Endothelial cell of umbilical vein (primary cell): Measurements from ENCODE around the gene ATP13A4. TPM values are rescaled to one million over a fixed set of nuclear protein-coding genes. Genes with fewer than 3 reads are reported as not detected.

Experiments
- BruUV-seq: library from RNA; stranded (reverse); fragments of 400-500 nt; replicated peaks from 2 replicates; lab custom pipeline; 2021; lab: Mats Ljungman, UMichigan
- CTCF ChIA-PET: fragments of 300-600, 350-600 bp; sonication (Branson Sonifier 250); formaldehyde crosslinking; loops from one replicate; lab custom pipeline; 2021; ENCODE audit warnings: antibody characterized with exemption, inconsistent platforms; lab: Charles Lee
- POLR2A ChIA-PET: fragments of 300-600, 350-600 bp; sonication (Branson Sonifier 250); formaldehyde crosslinking; loops from one replicate; lab custom pipeline; 2021; ENCODE audit warnings: antibody characterized with exemption, inconsistent platforms; lab: Charles Lee
- DNase-seq: peaks from one replicate; pipeline ENCODE4 v3.0.0-alpha.2; 2011; ENCODE audit warnings: low read depth, low spot score
- FAIRE-seq: peaks from 2 replicates; lab custom pipeline; 2011; peaks lifted over from hg19 to GRCh38; lab: Jason Lieb, UNC
- H2AFZ ChIP-seq: 2 replicates; pipeline ENCODE4 v1.6.0; 2012; ENCODE audit warnings: low read depth, low read length, control low read depth, inconsistent platforms
- H3K27ac ChIP-seq: 2 replicates; pipeline ENCODE4 v1.5.1; 2011; ENCODE audit warnings: low read depth, mild to moderate bottlenecking, control low read depth, low read length, moderate library complexity; ENCODE audit not compliant: insufficient read depth
- H3K27me3 ChIP-seq, 2 experiments: 2 replicates each; pipeline versions ENCODE4 v1.6.0 to v1.6.1; 2011; ENCODE audit warnings: low read length in 2 of 2, mixed read lengths in 1 of 2; ENCODE audit not compliant: control insufficient read depth in 2 of 2, insufficient read depth in 2 of 2
- H3K36me3 ChIP-seq, 2 experiments: 2 replicates in 1 of 2; 3 replicates in 1 of 2; pipeline ENCODE4 v1.5.1; 2011; ENCODE audit warnings: low read length in 2 of 2, mild to moderate bottlenecking in 1 of 2, moderate library complexity in 1 of 2; ENCODE audit not compliant: control insufficient read depth in 2 of 2, insufficient read depth in 2 of 2; ENCODE audit errors: extremely low read depth in 1 of 2
- H3K4me1 ChIP-seq: 3 replicates; pipeline ENCODE4 v1.5.1; 2011; ENCODE audit warnings: mild to moderate bottlenecking, low read length; ENCODE audit not compliant: control insufficient read depth, insufficient read depth; ENCODE audit errors: extremely low read depth
- H3K4me2 ChIP-seq: 2 replicates; pipeline ENCODE4 v1.6.1; 2011; ENCODE audit warnings: low read length, control low read depth, mixed read lengths; ENCODE audit not compliant: insufficient read depth
- H3K4me3 ChIP-seq, 3 experiments: fragments of 200-600 bp in 1 of 3; sonication (generic), shearing (Covaris generic) in 1 of 3; replicated peaks in 1 of 3; 2 replicates each; pipeline ENCODE4 v1.5.1; 2011 to 2016; ENCODE audit warnings: control low read depth in 3 of 3, low read length in 3 of 3, mild to moderate bottlenecking in 2 of 3, inconsistent platforms in 1 of 3, low read depth in 1 of 3, moderate library complexity in 1 of 3; ENCODE audit not compliant: insufficient read depth in 1 of 3
- H3K79me2 ChIP-seq: 2 replicates; pipeline ENCODE4 v1.6.0; 2012; ENCODE audit warnings: low read length, inconsistent platforms; ENCODE audit not compliant: control insufficient read depth, insufficient read depth
- H3K9ac ChIP-seq: replicated peaks from 2 replicates; pipeline ENCODE3; 2011; ENCODE audit warnings: low read length, control low read depth; ENCODE audit not compliant: insufficient read depth; ENCODE audit errors: extremely low read depth
- H3K9me1 ChIP-seq: replicated peaks from 3 replicates; pipeline ENCODE4 v1.6.0; 2011; ENCODE audit warnings: mild to moderate bottlenecking, low read length; ENCODE audit not compliant: control insufficient read depth, insufficient read depth; ENCODE audit errors: extremely low read depth
- H3K9me3 ChIP-seq: replicated peaks from 2 replicates; pipeline ENCODE4 v1.5.1; 2012; ENCODE audit warnings: low read length, inconsistent platforms; ENCODE audit not compliant: control insufficient read depth, insufficient read depth
- H4K20me1 ChIP-seq: replicated peaks from 2 replicates; pipeline ENCODE3; 2011; ENCODE audit warnings: mild to moderate bottlenecking, low read length; ENCODE audit not compliant: control insufficient read depth, insufficient read depth; ENCODE audit errors: extremely low read depth
- CTCF ChIP-seq, 2 donors: IDR thresholded peaks; 1 replicate in 1 of 2; 2 replicates in 1 of 2; pipeline ENCODE4 v1.5.1; 2011; ENCODE audit warnings: low read length in 2 of 2, mild to moderate bottlenecking in 2 of 2, moderate library complexity in 2 of 2, control low read depth in 1 of 2, inconsistent platforms in 1 of 2, low read depth in 1 of 2; ENCODE audit not compliant: insufficient read depth in 1 of 2; ENCODE audit errors: extremely low read depth in 1 of 2
- EZH2 ChIP-seq: IDR thresholded peaks from 2 replicates; pipeline ENCODE4 v1.6.1; 2012; ENCODE audit warnings: borderline replicate concordance, low read depth, mild to moderate bottlenecking, moderate library complexity, low read length, inconsistent platforms; ENCODE audit not compliant: severe bottlenecking
- FOS ChIP-seq: IDR thresholded peaks from 2 replicates; pipeline ENCODE4 v1.6.1; 2011; ENCODE audit warnings: mild to moderate bottlenecking, low read length, moderate library complexity, borderline replicate concordance; ENCODE audit not compliant: insufficient read depth
- GATA2 ChIP-seq: IDR thresholded peaks from 2 replicates; pipeline ENCODE4 v1.7.0; 2011; ENCODE audit warnings: low read depth, mild to moderate bottlenecking, moderate library complexity, mixed read lengths, low read length; ENCODE audit not compliant: insufficient read length, insufficient read depth
- JUN ChIP-seq: IDR thresholded peaks from 2 replicates; pipeline ENCODE4 v1.6.1; 2011; ENCODE audit warnings: borderline replicate concordance, low read depth; ENCODE audit not compliant: insufficient read length, insufficient read depth
- MAX ChIP-seq: IDR thresholded peaks from 2 replicates; pipeline ENCODE4 v1.6.1; 2011; ENCODE audit not compliant: insufficient read depth, insufficient read length
- MYC ChIP-seq: IDR thresholded peaks from one replicate; pipeline ENCODE4 v1.6.1; 2011; ENCODE audit warnings: mild to moderate bottlenecking, low read depth, low read length
- POLR2A ChIP-seq: IDR thresholded peaks from 2 replicates; pipeline ENCODE4 v1.6.1; 2012; ENCODE audit warnings: low read depth, mild to moderate bottlenecking, control low read depth, low read length
- POLR2AphosphoS5 ChIP-seq: IDR thresholded peaks from 2 replicates; pipeline ENCODE4 v1.6.1; 2012; ENCODE audit warnings: low read depth, mild to moderate bottlenecking, control low read depth, low read length, moderate library complexity; ENCODE audit not compliant: insufficient read depth
- dilution Hi-C: fragments of 300-500 bp; cut with MboI; formaldehyde crosslinking; loops from one replicate; pipeline ENCODE4 v1.15.0; 2019; ENCODE audit warnings: low sequenced_read_pairs; ENCODE audit not compliant: extremely low pct_ligation_motif_present
- intact Hi-C: fragments of 100-400 bp; cut with micrococcal nuclease; formaldehyde crosslinking; loops from one replicate; pipeline ENCODE4 v1.10.0; 2022
- polyA plus RNA-seq, 4 experiments: library from polyadenylated mRNA; depleted of rRNA in 3 of 4; stranded (reverse) in 3 of 4; unstranded in 1 of 4; fragments of >200 nt; gene quantifications; 2 replicates each; pipeline versions ENCODE4 v1.2.1 to v1.2.3, GENCODE V29; 2011 to 2012; ENCODE audit warnings: missing spikeins in 1 of 4
- total RNA-seq: library from RNA; stranded (reverse); gene quantifications from 2 replicates; pipeline ENCODE4 v1.2.3, GENCODE V29; 2021

The ATP13A4 gene
- total and polyA plus RNA-seq, 2 donors (not counting 3 experiments of a cell fraction or from before 2014, with no cell fraction given), result not detected

GRCh38 chr3:193508108-193508507 is 46.6 kb downstream of the ATP13A4 start:
- intact Hi-C loops (no loop called here), dilution Hi-C loops (no loop called here)
- no peaks in the 10 kb centered on the region for H3K4me1 ChIP-seq
- H3K79me2 ChIP-seq, result no peaks in the 10 kb centered on the region
- H3K4me3 ChIP-seq, result no peak overlapping the region
- no peaks in the 10 kb centered on the region for H3K9me1 ChIP-seq
- DNase-seq, result no peak
- no peaks in the 10 kb centered on the region for H4K20me1 ChIP-seq
- BruUV-seq, result no TSS peak
- FAIRE-seq, result no peak
- POLR2A ChIA-PET, result no interaction called here
- no peaks in the 10 kb centered on the region for H3K36me3 ChIP-seq
- no peak overlapping the region for H2AFZ ChIP-seq
- H3K9me3 ChIP-seq, result no peaks in the 10 kb centered on the region
- no peaks in the 10 kb centered on the region for H3K27me3 ChIP-seq
- no peak overlapping the region for H3K9ac ChIP-seq
- no peak overlapping the region for H3K27ac ChIP-seq
- no peak for TF ChIP-seq MAX
- no peak for TF ChIP-seq GATA2
- no peak for TF ChIP-seq FOS
- TF ChIP-seq EZH2, result no peak
- TF ChIP-seq MYC, result no peak
- no peak for TF ChIP-seq JUN
- no peak for TF ChIP-seq POLR2A
- TF ChIP-seq CTCF (IDR thresholded peaks at IDR 0.05; ENCODE audit: extremely low read depth in 1 of 2, insufficient read depth in 1 of 2, low read depth in 1 of 2, low read length in 2 of 2), result no peak
- no peak for TF ChIP-seq POLR2AphosphoS5
- CTCF ChIA-PET, result no interaction called here
- no peak overlapping the region for H3K4me2 ChIP-seq
